HG02938 (cell line): ENCODE measurements around the gene RBM19.
A peak's percentile ranks its signal among the peaks of the same experiment; 100 is the strongest.

ENCODE experiments used
- ATAC-seq: cut with Tn5 transposase; IDR thresholded peaks from one replicate; pipeline ENCODE4 v1.9.1; 2021; ENCODE audit warnings: mild to moderate bottlenecking, moderate library complexity; ENCODE audit not compliant: unreplicated experiment

RBM19 gene

DNA sequence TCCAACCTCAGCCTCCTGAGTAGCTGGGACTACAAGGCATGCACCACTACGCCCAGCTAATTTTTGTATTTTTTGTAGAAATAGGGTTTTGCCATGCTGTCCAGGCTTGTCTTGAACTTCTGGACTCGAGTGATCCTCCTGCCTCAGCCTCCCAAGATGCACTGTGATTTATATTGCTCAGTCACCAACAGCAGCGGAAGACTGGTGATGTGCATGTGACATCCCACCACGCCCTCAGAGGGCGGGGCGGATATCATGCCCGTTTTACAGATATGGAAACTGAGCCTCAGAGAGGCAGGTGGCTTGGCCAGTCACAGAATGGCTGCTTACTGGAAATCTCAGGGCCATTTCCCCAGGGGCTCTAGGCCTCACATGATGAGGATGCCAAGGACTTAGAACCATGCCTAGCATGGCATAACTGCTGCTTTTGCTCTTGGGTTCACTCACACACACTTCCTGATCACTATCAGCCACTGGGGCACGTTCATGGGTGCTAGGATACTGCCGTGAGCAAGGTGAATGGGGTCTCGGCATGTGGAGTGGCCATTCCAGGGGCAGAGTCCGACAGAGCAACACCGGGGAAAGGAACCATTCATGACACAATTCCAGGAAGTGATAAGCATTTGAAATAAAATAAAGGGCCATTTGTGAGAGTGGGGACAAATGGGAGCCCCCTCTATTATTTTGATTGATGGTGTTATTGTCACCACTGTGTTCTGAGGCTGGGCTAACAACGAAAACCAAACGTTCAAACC lies 31.9 kb downstream of the RBM19 start:
- ATAC-seq: no peak

DNA sequence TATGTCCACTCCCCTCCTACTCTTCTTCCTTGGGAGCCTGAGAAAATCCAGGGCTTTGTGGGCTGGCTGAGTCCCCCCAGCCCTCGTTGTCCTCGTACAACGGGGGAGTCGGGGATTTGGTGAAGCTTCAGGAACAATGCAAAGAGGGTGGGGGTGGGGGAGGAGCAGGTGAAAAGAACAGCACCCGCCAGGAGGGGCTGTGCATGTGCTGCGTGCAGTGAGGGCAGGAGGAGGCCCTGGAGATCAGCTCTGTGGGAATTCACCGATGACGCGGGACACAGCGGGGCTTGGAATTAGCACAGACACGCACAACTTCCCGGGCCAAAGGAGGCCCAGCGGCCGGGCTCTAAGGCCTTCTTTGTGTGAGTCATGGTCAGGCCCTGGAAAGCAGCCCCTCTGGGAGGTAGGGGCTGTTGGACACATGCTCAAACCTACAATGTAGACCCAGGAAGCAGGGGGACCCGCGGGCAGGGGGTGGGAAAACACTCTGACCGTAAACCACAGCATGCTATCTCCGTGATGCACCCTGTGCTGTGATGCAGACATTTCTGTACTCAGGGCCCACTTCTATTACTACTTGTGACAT lies 32.8 kb downstream of the RBM19 start:
- no peak for ATAC-seq

DNA sequence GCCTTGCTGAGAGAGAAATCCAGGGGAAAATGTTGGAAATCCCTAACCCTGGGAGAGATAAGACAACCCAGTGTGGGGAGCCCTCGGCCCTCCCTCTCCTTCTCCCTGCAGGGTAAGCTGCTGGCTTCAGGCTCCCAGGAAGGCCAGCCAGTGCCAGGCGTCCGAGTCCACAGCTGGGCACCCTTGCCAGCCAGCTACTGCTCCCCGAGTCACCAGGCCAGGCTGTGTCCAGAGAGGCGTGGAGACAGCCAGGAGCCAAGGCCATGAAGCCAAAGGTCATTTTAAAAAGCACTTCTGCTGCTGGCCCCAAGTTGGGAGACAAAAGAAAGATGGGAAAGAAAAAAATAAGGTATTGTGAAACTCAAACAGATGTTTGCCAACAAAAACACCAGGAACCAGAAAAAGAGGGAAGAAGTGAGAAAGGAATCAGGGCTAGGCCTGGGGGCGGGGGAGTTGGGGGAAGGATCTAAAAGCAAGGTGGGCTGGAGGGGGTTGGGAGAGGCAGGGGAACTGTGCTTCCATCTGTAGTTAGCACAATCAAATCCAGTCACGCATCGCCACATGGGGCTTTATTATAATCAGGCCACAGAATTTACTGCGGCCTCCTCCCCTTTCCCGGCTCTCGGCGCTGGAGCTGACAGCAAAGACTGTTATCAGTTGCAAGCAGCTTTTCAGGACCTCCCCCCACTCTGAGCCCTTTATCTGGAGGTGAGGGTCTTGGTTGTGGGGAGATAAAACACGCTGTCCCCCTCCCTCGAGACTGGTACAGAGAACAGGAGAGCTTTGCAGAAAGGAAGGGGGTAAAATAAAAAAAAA lies 33.5 kb downstream of the RBM19 start:
- no peak for ATAC-seq

DNA sequence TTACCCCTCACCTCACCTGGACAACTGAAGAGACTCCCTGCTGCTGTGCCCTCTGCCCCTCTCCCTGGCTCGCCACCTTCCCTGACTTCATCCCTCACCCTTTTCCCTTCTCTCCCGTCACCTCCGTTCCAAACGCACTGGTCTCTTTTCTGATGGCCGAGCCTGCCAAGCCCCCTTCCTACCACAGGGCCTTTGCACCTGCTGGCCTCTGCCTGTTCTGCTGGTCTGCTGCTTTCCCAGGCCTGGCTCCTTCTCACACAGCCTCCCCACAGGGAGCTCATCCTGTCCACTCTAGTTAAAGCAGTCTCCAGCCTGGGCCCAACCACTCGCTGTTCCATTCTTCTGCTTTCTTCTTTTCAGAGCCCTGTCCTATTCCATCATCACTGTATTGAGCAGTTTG lies 34.6 kb downstream of the RBM19 start:
- no peak for ATAC-seq

DNA sequence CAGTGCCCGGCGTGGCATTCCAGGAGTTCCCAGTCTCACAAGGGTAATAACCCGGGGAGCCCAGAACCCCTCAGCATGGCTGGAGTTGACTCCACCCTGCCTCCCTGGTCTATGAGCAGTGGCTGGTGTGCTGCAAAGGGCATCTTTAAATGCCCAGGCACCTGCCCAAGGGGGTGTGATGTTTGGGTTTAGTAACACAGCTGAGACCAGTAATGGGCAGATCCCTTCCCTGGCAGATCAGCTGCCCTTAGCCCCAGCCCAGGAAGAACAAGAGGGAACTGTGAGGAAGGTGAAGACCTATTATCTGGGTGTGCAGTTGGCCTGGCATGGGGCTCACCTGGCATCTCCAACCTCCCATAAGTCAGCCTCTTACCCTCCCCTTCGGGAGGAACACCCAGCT lies 35.9 kb downstream of the RBM19 start:
- no peak for ATAC-seq

- peak; percentile 49 for ATAC-seq
Measured at GRCh38 chr12:113929312-113929989, 36.7 kb downstream of the RBM19 start.

DNA sequence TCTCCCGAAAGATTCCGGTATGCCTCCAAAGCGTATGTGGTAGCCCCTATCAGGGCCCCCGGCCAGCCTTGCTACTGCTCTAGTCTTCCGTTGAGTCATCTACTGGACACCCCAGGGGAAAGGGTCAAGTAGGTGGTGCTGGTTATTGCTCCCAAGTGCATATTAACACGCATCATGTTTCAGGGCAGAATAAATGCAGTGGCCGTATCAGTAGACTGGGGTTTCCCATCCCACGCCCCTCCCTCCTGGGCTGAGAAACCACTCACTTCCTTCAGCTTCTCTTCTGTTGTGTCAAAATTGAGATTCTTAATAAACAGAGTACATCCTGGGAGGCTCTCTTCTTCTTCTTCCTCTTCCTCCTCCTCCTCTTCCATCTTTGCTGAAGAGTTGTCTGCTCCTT lies 39.3 kb downstream of the RBM19 start:
- no peak for ATAC-seq

GRCh38 chr12:113924341-113924740 lies 41.8 kb downstream of the RBM19 start:
- no peak for ATAC-seq

DNA sequence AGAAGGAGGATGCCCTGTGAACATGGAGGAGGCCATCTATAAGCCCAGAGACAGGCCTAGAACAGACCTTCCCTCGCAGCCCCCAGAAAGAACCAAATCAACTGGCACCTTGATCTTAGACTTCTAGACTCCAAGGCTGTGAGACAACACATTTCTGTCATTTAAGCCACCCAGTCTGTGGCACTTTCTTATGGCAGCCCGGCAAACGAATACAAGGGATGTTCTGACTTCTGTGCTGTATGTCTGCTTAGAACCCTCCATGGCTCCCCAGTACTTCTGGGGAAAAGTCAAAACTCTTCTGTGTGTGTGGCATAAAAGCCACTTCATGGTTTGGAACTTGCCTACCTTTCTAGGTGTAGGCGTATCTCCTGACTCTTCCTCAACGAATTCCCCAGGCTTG lies 42.9 kb downstream of the RBM19 start:
- no peak for ATAC-seq

DNA sequence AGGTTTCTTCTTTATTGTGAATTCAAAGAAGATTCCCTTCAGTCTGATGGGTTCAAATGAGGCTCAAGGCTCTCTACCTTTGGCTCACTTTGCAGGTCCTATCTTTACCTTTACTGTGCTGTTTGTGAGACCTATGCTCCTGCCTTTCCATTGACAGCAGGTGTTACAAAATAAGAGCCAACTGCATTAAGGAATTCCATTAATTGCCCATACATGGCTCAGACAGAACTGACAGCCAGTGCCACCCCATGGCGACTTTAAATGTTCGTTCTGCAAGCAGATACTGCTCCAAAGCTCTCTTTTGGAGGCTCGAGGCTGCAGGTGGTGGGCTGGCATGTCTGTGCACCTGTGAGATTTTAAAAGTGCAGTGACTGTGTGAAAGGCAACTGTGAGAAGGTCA lies 44.7 kb downstream of the RBM19 start:
- no peak for ATAC-seq

GRCh38 chr12:113919791-113920190 lies 46.3 kb downstream of the RBM19 start:
- ATAC-seq: no peak

GRCh38 chr12:113918306-113918705 lies 47.8 kb downstream of the RBM19 start:
- ATAC-seq: no peak

DNA sequence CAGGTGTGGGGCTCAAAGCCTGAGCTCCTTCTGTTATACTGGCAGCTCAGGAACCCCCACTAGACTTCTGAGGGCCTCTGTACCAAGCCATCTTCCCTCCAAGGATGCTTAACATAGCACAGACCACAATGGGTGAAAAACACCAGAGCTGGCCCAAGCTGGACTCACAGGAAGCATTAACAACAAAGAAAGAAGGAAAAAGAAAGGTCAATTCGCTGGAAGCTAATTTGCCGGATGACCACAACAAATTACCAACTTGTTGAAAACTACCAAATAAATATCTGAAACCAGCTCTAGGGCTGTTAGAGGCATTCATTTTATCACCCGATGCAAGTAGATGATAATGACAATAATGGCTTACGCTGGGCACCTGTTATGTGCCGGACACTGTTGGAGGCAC lies 48.7 kb downstream of the RBM19 start:
- no peak for ATAC-seq

DNA sequence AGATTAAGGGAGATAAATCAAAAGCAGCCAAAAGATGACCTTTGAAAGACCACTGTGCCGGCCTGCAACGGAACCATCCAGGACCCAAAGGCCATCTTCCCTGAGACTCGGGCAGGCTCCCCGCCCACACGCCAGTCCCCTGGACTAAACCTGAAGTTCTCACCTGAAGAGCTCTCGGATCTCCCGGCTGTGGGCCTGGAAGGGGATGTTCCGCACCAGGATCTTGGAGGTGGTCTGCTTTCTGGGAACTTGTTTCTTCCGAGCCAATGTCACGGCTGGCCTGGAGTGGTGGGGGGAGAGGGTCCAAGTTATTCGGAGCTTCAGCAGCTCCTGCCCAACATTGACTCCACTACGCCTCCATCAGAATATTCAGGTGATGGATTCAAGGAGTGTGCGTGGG lies 51.3 kb downstream of the RBM19 start:
- ATAC-seq: no peak

DNA sequence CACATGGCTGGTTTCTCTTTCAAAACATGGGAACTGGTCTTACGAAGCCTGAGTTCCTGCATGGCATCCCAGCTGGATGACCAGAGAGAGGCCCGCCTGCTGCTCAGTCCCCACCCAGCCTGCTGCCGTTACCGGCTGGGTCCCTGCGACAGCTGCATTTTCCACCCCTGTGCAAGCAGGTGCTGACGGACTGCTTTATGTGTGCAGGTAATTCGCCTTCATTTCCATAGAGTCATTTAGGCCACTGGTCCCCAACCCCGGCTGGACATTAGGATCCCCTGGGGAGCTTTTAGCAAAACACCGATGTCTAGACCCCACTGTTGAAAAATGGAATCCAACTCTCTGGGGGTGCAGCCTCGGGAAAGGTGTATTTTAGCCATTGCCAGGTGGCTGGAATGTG lies 51.9 kb downstream of the RBM19 start:
- no peak for ATAC-seq

- no peak for ATAC-seq
Measured at GRCh38 chr12:113912760-113913329, 53.3 kb downstream of the RBM19 start.

DNA sequence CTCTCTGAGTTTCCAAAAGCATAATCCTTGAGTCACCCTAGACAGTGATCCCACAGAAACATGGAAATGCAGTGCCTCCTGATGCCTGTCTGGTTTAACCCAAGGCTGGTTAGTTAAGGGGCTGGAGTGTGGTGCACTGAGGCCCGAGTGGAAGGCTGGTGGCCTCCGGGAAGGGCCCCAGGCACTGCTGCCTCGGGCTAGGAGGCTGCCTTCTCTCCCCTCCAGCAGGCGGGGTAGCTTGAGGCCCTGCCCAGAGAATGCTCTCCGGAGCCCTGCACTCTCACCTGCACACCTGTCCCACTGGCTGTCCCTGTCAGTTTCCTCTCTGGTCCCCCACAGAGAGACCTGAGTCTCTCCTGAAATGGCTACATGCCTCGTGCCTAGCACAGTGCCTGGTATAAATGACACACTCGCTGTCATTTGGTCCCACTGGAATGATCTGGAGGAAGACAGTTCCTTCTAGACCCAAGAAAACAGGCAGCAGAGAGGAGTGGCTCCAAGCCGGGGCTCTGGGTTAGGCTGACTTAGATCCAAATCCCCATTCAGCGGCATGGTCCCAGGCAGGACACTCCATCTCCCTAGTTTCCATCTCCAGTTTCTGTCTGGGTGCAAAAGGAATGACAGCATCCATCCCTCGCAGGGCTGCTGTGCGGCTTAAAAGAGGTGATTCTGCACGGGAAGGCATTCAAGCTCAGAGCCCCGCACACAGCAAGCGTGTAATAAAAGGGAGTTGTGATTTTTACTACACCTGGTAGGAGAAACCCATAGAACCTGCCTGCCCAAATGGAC lies 54.0 kb downstream of the RBM19 start:
- no peak for ATAC-seq

GRCh38 chr12:113910751-113911272 lies 55.3 kb downstream of the RBM19 start:
- no peak for ATAC-seq

DNA sequence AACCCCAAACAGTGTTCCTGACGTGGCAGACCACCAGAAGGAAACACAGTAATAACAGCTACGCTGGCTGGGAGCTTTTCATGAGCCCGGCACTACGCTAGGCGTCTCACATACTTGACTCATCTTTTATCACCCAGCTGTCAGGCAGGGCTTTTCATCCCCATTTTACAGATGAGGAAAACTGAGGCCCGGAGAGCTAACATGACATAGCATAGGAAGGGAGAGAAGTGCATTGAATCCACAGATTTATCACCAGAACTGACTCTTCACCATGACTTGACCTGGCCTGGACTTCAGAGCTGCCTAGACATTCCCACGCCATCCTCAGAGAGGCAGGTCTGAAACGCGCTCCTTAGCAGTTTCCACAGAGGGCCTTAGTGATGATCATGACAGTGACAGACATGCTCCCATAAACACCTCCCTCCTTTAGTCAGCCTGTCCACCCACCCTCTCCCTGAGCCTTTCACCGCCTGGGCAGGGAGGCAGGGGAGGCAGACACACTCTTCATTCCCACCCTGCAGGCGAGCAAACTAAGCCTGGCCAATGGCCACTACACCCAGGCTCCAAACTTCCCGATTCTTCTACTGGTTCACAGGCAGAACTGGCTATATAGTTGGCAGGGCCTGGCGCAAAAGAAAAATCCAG lies 56.2 kb downstream of the RBM19 start:
- no peak for ATAC-seq
